Skeletal muscle tissue (tissue), 4 donors: Measurements from ENCODE around the gene SLC10A4. TPM values are rescaled to one million over a fixed set of nuclear protein-coding genes. Genes with fewer than 3 reads are reported as not detected.
"Not testable (repeated sequence)": the region's sequence is repeated elsewhere in the genome, so short reads cannot be mapped to it uniquely, and the experiment has no call there.

Experiments used
- H3K27ac ChIP-seq: one replicate; pipeline ENCODE4 v1.7.0; 2013; ENCODE audit warnings: mild to moderate bottlenecking, low read depth, low read length, inconsistent platforms
- H3K27me3 ChIP-seq, 3 donors: one replicate each; pipeline ENCODE4 v1.7.0; 2013; ENCODE audit warnings: low read length in 3 of 3; ENCODE audit not compliant: control insufficient read depth in 3 of 3, insufficient read depth in 3 of 3
- H3K36me3 ChIP-seq, 3 donors: one replicate each; pipeline ENCODE4 v1.7.0; 2013; ENCODE audit warnings: low read length in 3 of 3; ENCODE audit not compliant: control insufficient read depth in 3 of 3, insufficient read depth in 3 of 3
- H3K4me1 ChIP-seq, 3 donors: one replicate each; pipeline ENCODE4 v1.7.0; 2013; ENCODE audit warnings: low read length in 3 of 3, mild to moderate bottlenecking in 3 of 3; ENCODE audit not compliant: control insufficient read depth in 3 of 3, insufficient read depth in 3 of 3
- H3K4me3 ChIP-seq, 3 donors: one replicate each; pipeline ENCODE4 v1.7.0; 2013; ENCODE audit warnings: low read length in 3 of 3
- H3K9ac ChIP-seq, 3 donors: one replicate each; pipeline ENCODE4 v1.7.0; 2013; ENCODE audit warnings: low read length in 3 of 3, mild to moderate bottlenecking in 3 of 3, moderate library complexity in 2 of 3, low read depth in 1 of 3
- H3K9me3 ChIP-seq, 3 donors: one replicate each; pipeline ENCODE4 v1.7.0; 2013; ENCODE audit warnings: low read length in 3 of 3; ENCODE audit not compliant: control insufficient read depth in 3 of 3
- total RNA-seq: library from RNA; depleted of rRNA; stranded (reverse); fragments of >200 nt; gene quantifications from one replicate; pipeline ENCODE4 v1.2.3, GENCODE V29; 2014
- donor health status: Osteomylitis.

SLC10A4 gene
- 2.6 TPM for total RNA-seq

- peaks cover 0 to 3% (median 3%) of the 10 kb centered on the region in 3 donors for H3K4me1 ChIP-seq
- no peaks in the 10 kb centered on the region for H3K9me3 ChIP-seq
- peak within 1 kb of the TSS in 1 of 3 donors; percentile 5 for H3K9ac ChIP-seq
- H3K27me3 ChIP-seq, result peaks cover 26 to 52% (median 29%) of the 10 kb centered on the region in 3 donors
- no peak within 1 kb of the TSS for H3K27ac ChIP-seq
- no peaks in the 10 kb centered on the region for H3K36me3 ChIP-seq
- peak within 1 kb of the TSS; percentile 30 to 54 (median 32) for H3K4me3 ChIP-seq
Measured at GRCh38 chr4:48483006-48483776, at the start of gene SLC10A4. Gene SLC10A4 (plus strand): TSS chr4:48483343. CDS start chr4:48483562, 219 bp downstream.

- Histone ChIP-seq H3K9ac (no peak overlapping the region), H3K4me1 (peaks cover 0 to 3% (median 0%) of the 10 kb centered on the region in 3 donors), H3K27me3 (no peaks in the 10 kb centered on the region), H3K27ac (no peak overlapping the region), H3K9me3 (no peaks in the 10 kb centered on the region), H3K36me3 (no peaks in the 10 kb centered on the region), H3K4me3 (no peak overlapping the region)
Measured at GRCh38 chr4:48436318-48436717, 46.8 kb upstream of the SLC10A4 start.

GRCh38 chr4:48439988-48440387 is 43.2 kb upstream of the SLC10A4 start:
- H3K4me1 ChIP-seq, result peaks cover 0 to 3% (median 0%) of the 10 kb centered on the region in 3 donors
- no peaks in the 10 kb centered on the region for H3K36me3 ChIP-seq
- H3K27ac ChIP-seq, result no peak overlapping the region
- no peak overlapping the region for H3K4me3 ChIP-seq
- no peaks in the 10 kb centered on the region for H3K9me3 ChIP-seq
- no peaks in the 10 kb centered on the region for H3K27me3 ChIP-seq
- no peak overlapping the region for H3K9ac ChIP-seq

- H3K27me3 ChIP-seq, H3K4me3 ChIP-seq, H3K9ac ChIP-seq, H3K9me3 ChIP-seq, H3K4me1 ChIP-seq, H3K27ac ChIP-seq, H3K36me3 ChIP-seq: not testable (repeated sequence)
Measured at GRCh38 chr4:48440914-48441313, 42.2 kb upstream of the SLC10A4 start.

GRCh38 chr4:48445704-48446103 is 37.4 kb upstream of the SLC10A4 start:
- Histone ChIP-seq H3K9me3 (no peaks in the 10 kb centered on the region), H3K36me3 (no peaks in the 10 kb centered on the region), H3K9ac (no peak overlapping the region), H3K4me3 (no peak overlapping the region), H3K4me1 (no peaks in the 10 kb centered on the region), H3K27me3 (no peaks in the 10 kb centered on the region), H3K27ac (no peak overlapping the region)

- H3K36me3 ChIP-seq, result no peaks in the 10 kb centered on the region
- H3K27ac ChIP-seq, result no peak overlapping the region
- no peak overlapping the region for H3K9ac ChIP-seq
- H3K4me3 ChIP-seq, result no peak overlapping the region
- H3K27me3 ChIP-seq, result no peaks in the 10 kb centered on the region
- no peaks in the 10 kb centered on the region for H3K9me3 ChIP-seq
- H3K4me1 ChIP-seq, result no peaks in the 10 kb centered on the region
Measured at GRCh38 chr4:48446642-48447041, 36.5 kb upstream of the SLC10A4 start.

GRCh38 chr4:48449151-48449550 is 34.0 kb upstream of the SLC10A4 start:
- H3K27me3 ChIP-seq, result no peaks in the 10 kb centered on the region

GRCh38 chr4:48450740-48451139 is 32.4 kb upstream of the SLC10A4 start:
- Histone ChIP-seq H3K9ac (no peak overlapping the region), H3K4me3 (no peak overlapping the region)

More at GRCh38 chr4:48449151-48449550, 34.0 kb upstream of the SLC10A4 start:
- H3K9ac ChIP-seq, result no peak overlapping the region
- H3K9me3 ChIP-seq, result no peaks in the 10 kb centered on the region
- no peaks in the 10 kb centered on the region for H3K4me1 ChIP-seq
- no peak overlapping the region for H3K27ac ChIP-seq
- no peak overlapping the region for H3K4me3 ChIP-seq
- H3K36me3 ChIP-seq, result no peaks in the 10 kb centered on the region

GRCh38 chr4:48451656-48452055 is 31.5 kb upstream of the SLC10A4 start:
- not testable (repeated sequence) for H3K27ac ChIP-seq, H3K4me3 ChIP-seq, H3K27me3 ChIP-seq, H3K9me3 ChIP-seq, H3K36me3 ChIP-seq, H3K4me1 ChIP-seq, H3K9ac ChIP-seq

More at GRCh38 chr4:48450740-48451139, 32.4 kb upstream of the SLC10A4 start:
- H3K36me3 ChIP-seq, result no peaks in the 10 kb centered on the region
- H3K27me3 ChIP-seq, result no peaks in the 10 kb centered on the region
- no peaks in the 10 kb centered on the region for H3K9me3 ChIP-seq
- no peaks in the 10 kb centered on the region for H3K4me1 ChIP-seq
- H3K27ac ChIP-seq, result no peak overlapping the region

GRCh38 chr4:48454591-48454990 is 28.6 kb upstream of the SLC10A4 start:
- Histone ChIP-seq H3K27me3 (no peaks in the 10 kb centered on the region), H3K36me3 (no peaks in the 10 kb centered on the region), H3K9ac (no peak overlapping the region), H3K4me3 (no peak overlapping the region), H3K4me1 (no peaks in the 10 kb centered on the region), H3K9me3 (no peaks in the 10 kb centered on the region), H3K27ac (no peak overlapping the region)
